Aortic smooth muscle cell (primary cell): ENCODE data around the gene FDX1. TPM values are rescaled to one million over a fixed set of nuclear protein-coding genes. Genes with fewer than 3 reads are reported as not detected.

Experiments used
- total RNA-seq: library from RNA; depleted of rRNA; stranded (reverse); fragments of >200 nt; gene quantifications from 2 replicates; pipeline ENCODE4 v1.2.3, GENCODE V29; 2014

Gene FDX1
- 8.6 and 9.5 TPM in 2 replicates for total RNA-seq

GRCh38 chr11:110429731-110430266 is at the start of gene FDX1:
Gene FDX1 (plus strand): TSS chr11:110429948. CDS start chr11:110430121, 173 bp downstream.

Other genes starting within 250 kb of the FDX1 start
- 70.4 and 87.5 TPM in 2 replicates for gene RDX, start 133.3 kb upstream of the FDX1 start, total RNA-seq